ENCODE measurements around the gene PREP.

Gene PREP

DNA sequence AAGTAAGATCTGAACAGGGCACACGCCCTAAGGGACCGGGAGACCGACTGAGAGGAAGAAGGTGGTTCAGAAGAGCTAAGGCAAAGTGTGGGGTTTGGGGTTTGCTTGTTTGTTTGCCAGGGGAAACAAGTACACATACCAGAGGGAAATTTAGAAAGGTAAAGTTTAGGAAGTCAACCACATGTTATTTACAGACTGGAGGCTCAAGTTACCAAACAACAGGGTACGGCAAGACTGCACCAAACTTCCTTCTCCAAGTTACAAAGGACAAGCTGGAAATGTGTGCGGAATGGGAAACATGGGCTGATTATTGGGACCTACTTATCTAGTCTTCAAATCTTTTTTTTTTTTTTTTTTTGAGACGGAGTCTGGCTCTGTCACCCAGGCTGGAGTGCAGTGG is 11.2 kb downstream of the PREP start:
- DNase-seq (ENCODE audit: low read depth): no peak

DNA sequence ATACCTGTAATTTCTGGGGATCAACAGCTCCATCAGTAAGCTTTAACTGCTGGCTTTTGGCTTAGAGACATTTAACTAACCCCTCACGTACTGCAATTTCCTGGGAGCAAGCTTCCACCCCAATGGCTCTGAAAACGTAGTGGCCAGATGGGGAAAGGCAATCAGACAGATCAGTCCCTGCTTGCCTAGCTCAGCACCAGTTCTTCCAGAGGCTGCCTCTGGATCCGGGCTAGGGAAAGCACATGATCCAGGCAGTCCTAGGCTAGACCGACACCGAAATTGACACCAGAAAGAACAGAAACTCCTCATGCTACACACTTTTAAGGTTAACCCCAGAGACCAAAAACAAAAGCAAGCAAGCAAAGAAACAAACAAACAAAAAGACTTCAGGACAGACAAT is 13.3 kb downstream of the PREP start:
- DNase-seq (ENCODE audit: low read depth): no peak

DNA sequence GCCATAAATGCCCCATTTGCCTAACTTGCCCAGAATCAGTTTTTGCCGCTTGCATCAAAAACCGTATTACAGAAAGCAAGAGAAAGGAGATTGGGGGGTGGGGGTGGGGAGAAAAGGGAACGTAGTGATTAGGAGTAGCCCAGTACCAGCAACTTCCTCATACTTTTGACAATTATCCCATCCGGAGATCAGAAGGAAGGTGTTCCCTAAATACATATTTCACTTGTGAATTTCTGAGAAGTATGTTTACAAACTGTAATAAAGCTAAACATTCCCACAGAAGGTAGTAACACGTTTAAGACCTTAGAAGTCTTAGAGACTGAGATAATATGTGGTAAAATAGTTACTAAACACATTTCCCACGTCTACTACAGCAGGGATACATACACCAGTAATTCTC is 14.5 kb downstream of the PREP start:
- DNase-seq (ENCODE audit: low read depth): no peak

DNA sequence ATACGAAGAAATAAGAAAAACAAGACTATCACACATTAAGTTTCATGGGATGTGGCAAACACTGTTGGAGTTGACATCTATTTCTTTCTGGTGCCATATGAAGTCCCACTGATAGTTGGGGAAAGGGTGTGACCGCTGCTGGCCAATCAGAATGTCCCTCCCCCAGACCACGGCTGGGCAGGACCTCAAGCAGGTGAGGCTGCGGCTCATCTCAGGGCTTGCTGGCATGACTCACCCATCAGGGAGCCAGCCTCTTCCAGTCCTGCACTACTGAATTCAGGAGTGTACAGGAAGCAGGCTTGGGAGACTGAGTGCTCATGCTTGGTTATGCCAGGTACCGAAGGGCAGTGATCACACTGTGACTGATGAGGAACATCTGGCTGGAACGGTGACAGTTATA is 18.9 kb downstream of the PREP start:
- DNase-seq (ENCODE audit: low read depth): no peak

DNA sequence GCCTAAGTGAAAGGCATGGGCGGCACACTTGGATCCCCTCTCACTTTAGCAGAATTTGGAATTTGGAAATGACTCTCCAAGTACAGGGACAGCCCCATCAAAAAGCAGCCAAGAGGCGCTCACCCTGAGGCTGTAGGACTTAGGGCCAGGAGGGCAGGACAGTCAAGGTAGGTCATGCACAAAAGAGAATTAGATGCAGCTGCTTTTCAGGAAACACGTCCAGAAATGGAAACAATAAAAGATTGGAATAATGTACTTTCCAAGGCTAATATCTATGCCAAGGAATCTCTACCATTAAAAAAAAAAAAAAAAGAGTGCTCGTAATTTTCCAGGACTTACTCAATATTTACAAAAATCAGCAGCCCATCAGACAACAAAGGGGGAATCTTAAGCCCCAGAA is 19.9 kb downstream of the PREP start:
- no peak for DNase-seq (ENCODE audit: low read depth)

DNA sequence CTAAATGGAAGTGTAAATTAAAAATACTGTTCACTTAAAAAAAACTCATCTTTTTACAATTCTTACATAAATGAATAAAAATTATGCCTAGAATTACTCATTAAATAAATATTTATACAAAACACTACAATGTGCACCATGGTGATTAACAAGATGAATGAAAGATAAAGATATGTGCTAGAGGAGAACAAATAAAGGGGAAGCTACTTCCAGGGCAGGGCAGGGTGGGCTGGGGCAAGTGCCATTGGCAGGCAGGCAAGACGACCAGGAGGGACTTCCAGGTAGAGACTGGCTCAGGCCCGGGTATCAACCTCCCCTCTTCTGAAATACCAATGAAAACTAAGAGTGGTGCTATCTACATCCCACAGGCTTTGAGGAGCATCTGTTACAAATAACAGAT is 20.4 kb downstream of the PREP start:
- DNase-seq (ENCODE audit: low read depth): no peak

DNA sequence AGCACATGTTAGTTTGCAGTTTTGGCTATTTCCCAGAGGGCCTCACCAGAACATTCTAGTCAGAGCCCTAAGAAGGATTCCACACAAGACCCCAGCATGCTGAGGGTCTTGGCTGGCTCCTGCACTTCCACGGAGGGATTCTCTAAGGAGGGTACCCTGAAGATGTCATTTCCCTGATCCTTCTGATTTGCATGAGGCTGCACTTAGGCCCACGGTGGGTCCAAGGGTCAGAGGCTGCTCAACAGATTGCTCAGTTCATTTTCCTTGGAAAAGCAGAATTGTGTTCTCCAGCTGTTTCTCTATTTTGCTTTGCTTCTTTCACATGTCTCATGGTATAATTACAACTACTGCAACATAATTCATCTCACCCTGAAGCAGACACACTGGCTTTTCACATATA is 22.2 kb downstream of the PREP start:
- no peak for DNase-seq (ENCODE audit: low read depth)

DNA sequence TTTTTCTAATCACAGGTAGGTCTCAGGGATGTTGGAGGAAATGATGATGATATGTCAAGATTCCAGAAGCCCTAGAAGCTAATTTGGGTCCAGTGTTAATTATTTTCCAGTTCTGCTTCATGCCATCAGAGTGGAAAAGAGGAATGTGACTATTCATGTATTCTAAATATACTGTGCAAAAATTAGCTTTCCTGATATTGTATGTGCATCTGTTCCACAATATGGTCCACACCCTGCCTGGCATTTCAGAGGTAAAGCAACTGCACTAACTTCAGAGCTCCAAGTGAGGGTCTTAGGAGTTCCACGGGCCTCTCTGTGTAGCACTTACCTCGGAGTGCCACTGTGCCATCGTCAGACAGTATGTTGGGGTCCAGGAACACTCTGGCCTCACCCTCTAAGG is 27.1 kb downstream of the PREP start:
- no peak for DNase-seq (ENCODE audit: low read depth)

DNA sequence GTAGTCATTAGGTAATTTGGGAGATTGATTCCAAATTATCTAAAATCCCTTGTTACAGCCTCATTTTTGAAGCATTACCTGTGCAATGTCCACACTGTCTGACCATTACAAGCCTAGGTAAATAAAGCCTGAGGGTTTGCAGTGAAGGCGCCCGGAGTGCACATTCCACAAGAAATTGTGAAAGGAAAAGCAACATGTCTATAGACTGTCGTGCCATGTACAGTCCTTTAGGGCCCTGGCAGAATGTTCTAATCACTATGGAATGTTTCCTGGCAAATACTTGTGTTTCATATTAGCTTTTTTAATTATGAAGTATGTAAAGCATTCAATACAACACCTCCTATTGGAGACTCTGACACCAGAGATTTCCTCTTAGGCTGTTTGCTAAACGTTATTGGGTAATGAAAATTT is 28.9 kb downstream of the PREP start:
- no peak for DNase-seq (ENCODE audit: low read depth)

DNA sequence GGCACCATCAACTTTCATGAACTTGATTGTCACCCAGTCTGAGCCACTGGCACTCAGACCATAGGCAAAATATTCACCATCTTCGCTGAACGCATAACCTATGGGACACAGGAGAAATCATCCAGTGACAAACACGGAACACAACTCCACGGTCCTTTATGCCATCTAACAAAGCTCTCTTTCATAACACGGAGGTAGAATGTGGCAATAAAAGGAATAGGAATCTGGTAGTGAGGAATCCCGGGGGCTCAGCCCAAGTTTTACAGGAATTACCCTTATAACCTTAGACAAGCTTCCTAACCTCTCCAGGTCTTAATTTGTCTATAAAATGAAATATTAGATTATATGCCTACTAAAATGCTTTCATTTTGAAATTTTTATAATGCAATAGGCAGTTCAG is 29.4 kb downstream of the PREP start:
- no peak for DNase-seq (ENCODE audit: low read depth)

DNA sequence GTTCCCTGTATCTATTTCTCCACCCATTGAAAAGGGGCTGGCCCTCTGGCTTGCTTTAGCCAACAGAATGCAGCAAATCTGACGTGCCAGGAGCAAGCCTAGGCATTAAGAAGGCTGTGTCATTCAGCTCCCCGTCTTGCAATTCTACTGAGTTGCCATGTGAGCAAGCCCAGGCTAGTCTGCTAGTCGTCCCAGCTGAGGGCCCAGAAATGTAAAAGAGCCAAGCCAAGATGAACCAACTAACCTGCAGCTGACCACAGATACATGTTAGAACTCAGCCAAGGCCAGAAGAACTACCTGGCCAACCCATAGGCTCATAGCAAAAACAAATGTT is 30.1 kb downstream of the PREP start:
- no peak for DNase-seq (ENCODE audit: low read depth)

DNA sequence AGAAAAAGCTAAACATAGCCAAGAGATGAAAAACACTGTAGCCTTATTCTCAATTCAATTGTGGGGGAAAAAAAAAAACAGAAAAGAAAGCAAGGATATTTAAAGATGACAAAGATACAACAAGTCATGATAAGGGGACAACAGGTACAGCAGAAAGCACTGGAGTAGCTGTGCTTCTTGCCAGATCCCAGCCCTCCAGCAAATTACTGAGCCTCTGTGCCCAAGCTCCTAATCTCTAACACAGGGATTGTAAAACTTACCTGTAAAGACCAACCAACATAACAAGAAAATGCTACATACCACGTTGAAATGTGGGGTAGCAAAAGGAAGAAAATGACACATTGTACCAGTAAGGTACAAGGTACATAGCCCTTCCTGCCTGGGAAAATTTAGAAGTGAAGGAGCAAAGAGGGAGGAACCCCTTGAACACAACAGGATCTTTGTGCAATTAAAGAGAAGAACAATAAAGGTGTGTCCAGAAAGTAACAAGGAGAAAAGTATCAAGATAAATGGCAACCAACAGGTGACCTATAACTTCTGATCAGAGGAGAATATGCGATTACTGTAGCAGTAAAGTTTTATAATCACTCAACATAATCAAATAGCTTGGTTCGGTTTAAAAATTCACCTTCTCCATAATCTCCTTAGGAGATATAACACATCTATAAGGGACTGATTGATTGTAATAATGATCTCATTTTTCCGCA is 30.6 kb downstream of the PREP start:
- DNase-seq (ENCODE audit: low read depth): no peak

DNA sequence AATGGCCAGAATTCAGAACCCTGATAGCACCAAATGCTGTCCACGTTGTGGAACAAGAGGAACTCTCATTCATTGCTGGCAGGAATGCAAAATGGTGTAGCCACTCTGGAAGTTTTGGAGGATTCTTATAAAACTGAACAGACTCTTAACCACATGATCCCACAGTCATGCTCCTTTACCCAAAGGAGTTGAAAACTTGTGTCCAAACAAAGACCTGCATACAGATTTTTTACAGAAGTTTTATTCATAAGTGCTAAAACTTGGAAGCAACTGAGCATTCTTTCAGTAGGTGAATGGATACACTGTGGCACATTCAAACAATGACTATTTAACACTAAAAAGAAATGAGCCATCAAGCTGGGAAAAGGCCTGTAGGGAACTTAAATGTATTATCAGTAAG is 32.5 kb downstream of the PREP start:
- no peak for DNase-seq (ENCODE audit: low read depth)

DNA sequence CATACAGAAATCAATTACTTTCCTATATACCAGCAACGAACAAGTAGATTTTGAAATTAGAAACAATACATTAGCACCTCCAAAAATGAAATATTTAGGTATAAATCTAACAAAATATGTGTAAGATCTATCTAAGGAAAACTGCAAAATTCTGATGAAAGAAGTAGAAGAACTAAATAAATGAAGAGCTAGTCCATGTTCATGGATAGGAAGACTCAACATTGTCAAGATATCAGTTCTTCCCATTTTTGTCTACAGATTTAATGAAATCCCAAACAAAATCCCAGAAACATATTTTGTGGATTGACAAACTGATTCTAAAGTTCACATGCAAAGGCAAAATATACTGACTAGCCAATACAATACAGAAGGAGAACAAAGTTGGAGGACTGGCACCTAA is 33.7 kb downstream of the PREP start:
- no peak for DNase-seq (ENCODE audit: low read depth)

DNA sequence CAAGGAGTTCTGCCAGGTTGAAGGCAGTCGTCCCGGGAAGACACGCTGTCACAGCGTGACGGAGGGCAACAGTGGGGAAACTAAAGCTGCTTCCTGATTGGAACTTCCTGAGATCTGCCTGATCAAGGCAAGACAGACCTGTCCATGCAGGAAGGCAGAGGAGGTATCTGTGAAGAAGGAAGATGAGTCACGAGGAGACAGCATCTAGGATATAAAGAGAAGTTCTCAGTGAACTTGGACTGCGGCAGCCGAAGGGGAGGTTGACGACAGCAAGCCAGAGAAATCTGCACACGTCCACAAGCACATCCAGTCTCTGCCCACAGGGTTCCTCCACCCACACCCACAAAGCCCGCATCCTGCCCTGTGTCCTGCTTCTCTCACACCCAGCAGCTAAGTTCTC is 38.6 kb downstream of the PREP start:
- DNase-seq (ENCODE audit: low read depth): no peak

DNA sequence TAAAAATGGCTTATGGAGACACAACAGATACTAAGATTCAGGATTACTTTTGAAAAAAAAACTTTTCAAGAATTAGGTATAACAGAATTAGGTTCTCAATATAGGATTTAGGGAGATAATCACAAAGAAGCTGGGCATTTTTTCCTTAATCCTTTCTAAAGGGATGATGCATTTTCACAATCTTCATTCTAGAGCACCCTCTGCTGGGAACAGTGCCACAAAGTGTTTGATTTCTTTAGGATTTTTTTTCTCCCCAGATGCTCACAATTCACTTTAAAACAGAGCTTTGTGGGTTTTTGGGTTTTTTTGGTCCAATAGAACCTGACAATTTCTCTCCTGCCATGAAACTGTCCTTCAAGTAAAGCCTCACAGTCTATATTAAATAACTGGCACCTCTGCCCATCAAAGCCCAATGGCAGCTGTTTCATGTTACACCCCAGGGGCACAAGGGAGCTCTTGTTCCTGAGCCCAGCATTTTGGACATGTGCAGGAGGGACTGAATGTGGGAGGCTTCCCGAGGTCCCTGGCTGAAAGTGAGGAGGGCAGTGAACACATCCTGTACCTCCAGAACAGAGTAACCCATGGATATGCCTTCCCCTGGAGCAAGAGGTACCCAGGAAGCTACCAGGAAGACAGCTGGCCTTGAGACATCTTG is 39.7 kb downstream of the PREP start:
- DNase-seq (ENCODE audit: low read depth): no peak

DNA sequence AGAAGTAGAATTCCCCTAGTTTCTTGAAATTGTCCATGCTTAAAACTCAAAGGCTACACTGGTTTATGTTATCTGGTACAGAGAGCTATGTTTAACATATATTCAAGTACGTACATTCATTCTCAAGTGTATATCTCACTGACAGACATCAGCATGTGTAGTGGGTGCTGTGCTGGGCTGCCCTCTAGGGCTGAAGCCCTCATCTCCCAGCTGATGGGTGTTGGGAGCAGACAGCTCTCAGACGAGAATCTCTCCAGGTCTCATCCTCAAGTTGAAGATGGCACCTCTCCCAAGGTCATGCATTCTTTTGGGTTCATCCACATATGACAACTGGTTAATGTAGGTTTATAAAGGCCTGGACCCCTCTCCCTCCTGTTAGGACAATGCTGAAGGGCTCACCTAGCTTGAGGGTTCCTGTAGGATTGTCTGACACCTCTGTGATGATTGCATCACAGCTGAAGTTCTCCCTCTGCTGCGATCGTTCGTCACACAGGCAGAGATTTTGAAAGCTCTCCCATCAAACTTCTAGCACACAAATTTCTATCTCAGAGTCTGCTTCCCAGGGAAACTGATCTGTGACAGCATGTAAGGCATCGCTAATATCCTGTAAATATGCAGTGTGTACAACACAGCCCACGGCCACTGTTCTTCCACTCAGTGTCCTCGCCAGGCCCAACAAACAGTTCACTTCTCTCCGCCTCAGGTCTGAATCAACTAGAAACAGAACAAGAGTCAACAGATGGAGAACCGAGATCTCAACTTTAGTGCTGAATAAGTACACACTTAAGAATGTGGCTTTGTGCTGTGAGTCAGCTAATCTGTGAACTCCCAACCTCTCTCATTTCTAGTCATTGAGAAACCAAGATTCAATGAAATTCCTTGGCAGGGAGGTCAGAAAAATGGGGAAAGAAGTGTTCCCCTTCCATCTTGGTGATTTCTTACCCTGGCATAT is 43.2 kb downstream of the PREP start:
- no peak for DNase-seq (ENCODE audit: low read depth)

DNA sequence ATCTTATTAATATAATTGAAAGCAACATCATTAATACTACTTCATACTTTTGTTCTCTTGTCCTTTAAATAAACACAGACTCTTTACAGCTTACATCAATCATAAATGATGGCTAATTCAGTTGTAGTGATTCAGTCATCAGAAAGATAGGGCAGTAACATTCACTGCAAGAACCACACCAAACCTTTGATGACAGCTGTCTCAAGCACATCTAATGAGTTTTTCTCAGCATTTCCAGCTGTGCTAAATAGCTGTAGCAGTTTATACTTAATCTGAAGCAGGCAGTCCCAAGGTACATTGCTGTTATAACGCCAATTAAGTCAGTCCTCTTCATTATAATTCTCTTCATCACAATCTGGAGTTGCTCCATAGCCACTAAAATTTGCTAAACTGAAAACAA is 45.7 kb downstream of the PREP start:
- no peak for DNase-seq (ENCODE audit: low read depth)

DNA sequence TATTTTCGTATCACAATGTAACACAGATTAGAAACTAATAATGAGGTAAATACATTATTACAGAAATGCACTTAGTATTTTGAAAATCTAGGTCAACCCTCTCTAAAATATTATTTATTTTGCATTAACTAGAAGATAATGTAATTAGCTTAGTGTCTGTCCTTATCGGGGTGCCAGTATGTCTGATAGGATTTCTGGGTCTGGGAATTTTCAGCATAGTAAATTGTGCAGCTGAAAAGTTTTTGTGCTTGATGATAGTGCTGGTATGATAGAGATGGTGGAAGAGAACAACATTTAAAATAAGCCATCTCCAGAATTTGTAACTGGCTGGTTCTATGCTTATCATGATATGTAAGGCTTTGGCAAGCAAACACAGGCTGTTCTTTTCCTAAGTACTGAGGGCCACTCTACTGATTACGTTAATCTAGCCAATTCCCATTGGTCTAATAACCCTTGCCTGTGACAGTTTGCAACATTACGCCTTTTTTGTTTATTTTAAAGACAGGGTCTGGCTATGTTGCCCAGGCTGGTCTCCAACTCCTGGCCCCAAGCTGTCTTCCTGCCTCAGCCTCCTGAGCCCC is 50.8 kb downstream of the PREP start:
- no peak for DNase-seq (ENCODE audit: low read depth)

DNA sequence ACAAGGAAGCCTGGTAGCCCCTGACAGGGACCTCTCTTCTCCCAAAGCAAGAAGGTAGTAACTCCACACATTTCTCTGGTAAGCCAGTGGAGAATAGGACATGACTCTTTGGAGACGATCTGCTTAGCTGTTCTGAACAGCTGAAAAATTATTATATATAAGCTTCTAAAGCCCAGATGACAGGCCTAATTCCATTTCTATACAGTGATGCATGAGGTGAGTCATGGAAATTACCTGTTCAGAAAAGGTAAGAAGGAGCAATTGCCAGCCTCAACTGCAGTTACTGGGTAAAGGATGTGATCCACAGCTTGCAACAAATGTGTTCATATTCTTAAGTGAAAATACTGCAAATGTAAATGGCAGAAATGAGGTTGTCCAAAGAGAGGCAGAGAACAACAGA is 54.0 kb downstream of the PREP start:
- DNase-seq (ENCODE audit: low read depth): no peak

DNA sequence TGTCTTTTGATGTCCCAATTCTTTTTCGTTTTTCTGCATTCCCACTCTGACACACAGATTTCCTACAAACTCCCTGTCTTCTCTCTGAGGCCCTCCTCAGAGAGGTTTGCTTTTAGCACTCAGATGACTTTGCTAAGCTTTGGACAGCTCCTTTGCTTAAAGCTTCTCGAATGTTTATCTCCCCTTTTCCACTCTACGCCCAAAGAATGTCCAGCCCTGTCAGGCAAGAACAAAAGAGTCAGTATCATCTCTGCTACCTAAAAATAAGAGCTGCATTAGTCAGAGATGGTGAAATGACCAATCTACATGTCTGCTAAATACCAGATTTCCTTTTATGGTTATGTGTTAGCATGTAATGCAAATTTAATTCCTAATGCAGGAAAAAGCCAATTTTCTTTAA is 56.8 kb downstream of the PREP start:
- no peak for DNase-seq (ENCODE audit: low read depth)

DNA sequence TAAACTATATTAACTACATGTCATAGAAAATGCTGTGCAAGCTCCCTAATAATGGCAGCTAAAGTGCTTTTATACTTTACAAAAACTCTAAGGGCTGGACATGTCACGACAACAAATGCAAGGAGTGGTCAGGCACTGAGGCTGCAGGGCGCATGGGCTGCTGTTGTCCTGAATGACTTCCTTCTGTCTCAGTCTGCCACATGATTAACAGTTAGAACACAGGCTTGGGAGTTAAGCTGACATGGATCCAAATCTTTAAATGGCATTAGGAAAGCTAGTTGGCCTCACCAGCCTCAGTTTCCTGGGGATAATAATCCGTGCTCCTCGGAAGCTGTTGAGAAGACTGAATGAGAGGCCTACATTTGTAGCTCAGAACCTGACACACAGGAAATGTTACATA is 57.4 kb downstream of the PREP start:
- DNase-seq (ENCODE audit: low read depth): no peak

DNA sequence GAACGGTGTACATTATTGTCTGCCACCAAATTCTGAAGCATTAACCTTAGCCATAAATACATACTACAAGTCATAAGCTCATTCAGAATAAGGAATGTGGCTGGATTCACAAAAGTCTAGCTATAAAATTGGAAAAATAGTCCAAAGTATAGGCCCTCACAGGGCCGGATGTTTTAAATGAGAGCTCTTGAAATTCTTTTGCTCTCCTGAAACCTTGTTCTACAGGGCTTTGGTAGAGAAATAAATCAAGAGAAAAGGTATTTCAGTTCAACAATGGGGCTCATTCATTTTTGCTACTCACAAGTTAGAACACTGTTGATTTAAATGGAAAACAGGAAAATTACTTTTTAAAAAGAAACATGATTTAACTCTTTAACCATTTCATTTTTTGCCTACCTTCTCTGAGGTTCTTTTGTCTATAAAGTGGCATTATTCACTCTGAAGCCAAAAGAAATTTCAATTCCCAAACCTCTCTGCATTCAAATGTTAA is 58.0 kb downstream of the PREP start:
- DNase-seq (ENCODE audit: low read depth): no peak

Measured in stimulated activated CD8-positive, alpha-beta memory T cell treated with anti-CD3 and anti-CD28 coated beads, Interleukin-12 subunit alpha, Interleukin-12 subunit beta, amount 100 ng/mL, for 1 hour (primary cell).